ENCODE measurements around the gene CCL27. TPM values are rescaled to one million over a fixed set of nuclear protein-coding genes. Genes with fewer than 3 reads are reported as not detected.

The CCL27 gene
- total and polyA plus RNA-seq, 5 donors: 0.18 to 0.46 TPM; not detected in 3

- Histone ChIP-seq H3K27me3 (ENCODE audit: control insufficient read depth, insufficient read depth) (no peaks in the 10 kb centered on the region), H3K27ac (ENCODE audit: low read length) (no peak overlapping the region), H3K4me1 (ENCODE audit: control insufficient read depth, insufficient read depth, low read length) (no peaks in the 10 kb centered on the region), H3K4me3 (ENCODE audit: low read length) (no peak overlapping the region), H3K9me3 (ENCODE audit: control insufficient read depth, low read length) (no peaks in the 10 kb centered on the region)
- no peak for ATAC-seq
- peak in 1 of 3 donors; percentile 50 for DNase-seq
- intact Hi-C loops (cut with DNase I): loop anchor here in 1 of 4 donors (10.0 kb wide), 1 partner anchor 69 kb away; no protein-coding TSS in a partner anchor
- 91% methylated on average over 14 of the region's 14 CpGs for WGBS
Observed at GRCh38 chr9:34635556-34635955, 26.9 kb downstream of the CCL27 start.

GRCh38 chr9:34634551-34635248 is 27.8 kb downstream of the CCL27 start:
- ATAC-seq: no peak
- H3K4me3 ChIP-seq (ENCODE audit: low read length): no peak overlapping the region
- H3K4me1 ChIP-seq (ENCODE audit: control insufficient read depth, insufficient read depth, low read length): no peaks in the 10 kb centered on the region
- no peak overlapping the region for H3K27ac ChIP-seq (ENCODE audit: low read length)
- WGBS: 70% methylated on average over 3 of the region's 3 CpGs
- intact Hi-C loops (cut with DNase I): loop anchor here in 1 of 4 donors (10.0 kb wide), 1 partner anchor 70 kb away; no protein-coding TSS in a partner anchor
- DNase-seq: no peak
- H3K27me3 ChIP-seq (ENCODE audit: control insufficient read depth, insufficient read depth): no peaks in the 10 kb centered on the region
- H3K9me3 ChIP-seq (ENCODE audit: control insufficient read depth, low read length): no peaks in the 10 kb centered on the region

GRCh38 chr9:34633851-34634550 is 28.5 kb downstream of the CCL27 start:
- H3K27ac ChIP-seq (ENCODE audit: low read length): no peak overlapping the region
- WGBS: 28% methylated on average over 3 of the region's 3 CpGs
- no peaks in the 10 kb centered on the region for H3K27me3 ChIP-seq (ENCODE audit: control insufficient read depth, insufficient read depth)
- peak; percentile 24 for ATAC-seq
- no peak overlapping the region for H3K4me3 ChIP-seq (ENCODE audit: low read length)
- H3K4me1 ChIP-seq (ENCODE audit: control insufficient read depth, insufficient read depth, low read length): no peaks in the 10 kb centered on the region
- intact Hi-C loops (cut with DNase I): loop anchor here in 1 of 4 donors (10.0 kb wide), 1 partner anchor 71 kb away; no protein-coding TSS in a partner anchor
- peak; percentile 60 to 81 (median 81) for DNase-seq
- H3K9me3 ChIP-seq (ENCODE audit: control insufficient read depth, low read length): no peaks in the 10 kb centered on the region

- DNase-seq (no peak), ATAC-seq (no peak)
- intact Hi-C loops (cut with DNase I): loop anchor here in 1 of 4 donors (10.0 kb wide), 1 partner anchor 72 kb away; no protein-coding TSS in a partner anchor
- Histone ChIP-seq H3K4me3 (ENCODE audit: low read length) (no peak overlapping the region), H3K4me1 (ENCODE audit: control insufficient read depth, insufficient read depth, low read length) (no peaks in the 10 kb centered on the region), H3K27me3 (ENCODE audit: control insufficient read depth, insufficient read depth) (no peaks in the 10 kb centered on the region), H3K9me3 (ENCODE audit: control insufficient read depth, low read length) (no peaks in the 10 kb centered on the region), H3K27ac (ENCODE audit: low read length) (no peak overlapping the region)
- 44% methylated on average over 5 of the region's 5 CpGs for WGBS
Observed at GRCh38 chr9:34633166-34633565, 29.3 kb downstream of the CCL27 start.

GRCh38 chr9:34630402-34631154 is 31.9 kb downstream of the CCL27 start:
- 38% methylated on average over 5 of the region's 5 CpGs for WGBS
- Histone ChIP-seq H3K4me3 (ENCODE audit: low read length) (no peak overlapping the region), H3K27ac (ENCODE audit: low read length) (no peak overlapping the region), H3K27me3 (ENCODE audit: control insufficient read depth, insufficient read depth) (no peaks in the 10 kb centered on the region), H3K4me1 (ENCODE audit: control insufficient read depth, insufficient read depth, low read length) (no peaks in the 10 kb centered on the region), H3K9me3 (ENCODE audit: control insufficient read depth, low read length) (no peaks in the 10 kb centered on the region)
- ATAC-seq (no peak), DNase-seq (no peak)
- intact Hi-C loops (cut with DNase I): loop anchor here in 1 of 4 donors (10.0 kb wide), 1 partner anchor 74 kb away; no protein-coding TSS in a partner anchor

GRCh38 chr9:34629491-34629808 is 33.0 kb downstream of the CCL27 start:
- no peaks in the 10 kb centered on the region for H3K4me1 ChIP-seq (ENCODE audit: control insufficient read depth, insufficient read depth, low read length)
- 29% methylated on average over 5 of the region's 5 CpGs for WGBS
- H3K9me3 ChIP-seq (ENCODE audit: control insufficient read depth, low read length): no peaks in the 10 kb centered on the region
- intact Hi-C loops (cut with DNase I): no loop called here
- no peak overlapping the region for H3K27ac ChIP-seq (ENCODE audit: low read length)
- ATAC-seq (no peak), DNase-seq (no peak)
- no peaks in the 10 kb centered on the region for H3K27me3 ChIP-seq (ENCODE audit: control insufficient read depth, insufficient read depth)
- no peak overlapping the region for H3K4me3 ChIP-seq (ENCODE audit: low read length)

GRCh38 chr9:34628656-34629490 is 33.6 kb downstream of the CCL27 start, which contains the start of gene ARID3C:
TSS of gene ARID3C (minus strand) at chr9:34629066. CDS start at chr9:34628014, 1,052 bp downstream.
- peak in 2 of 3 donors; percentile 69 for DNase-seq
- H3K4me3 ChIP-seq (ENCODE audit: low read length): peak within 1 kb of the TSS; percentile 57
- intact Hi-C loops (cut with DNase I): no loop called here
- H3K27ac ChIP-seq (ENCODE audit: low read length): no peak within 1 kb of the TSS
- no peaks in the 10 kb centered on the region for H3K9me3 ChIP-seq (ENCODE audit: control insufficient read depth, low read length)
- no peaks in the 10 kb centered on the region for H3K27me3 ChIP-seq (ENCODE audit: control insufficient read depth, insufficient read depth)
- WGBS: under 1% methylated on average over 68 of the region's 69 CpGs
- no peaks in the 10 kb centered on the region for H3K4me1 ChIP-seq (ENCODE audit: control insufficient read depth, insufficient read depth, low read length)
- peak; percentile 52 to 63 for ATAC-seq

GRCh38 chr9:34627716-34628655 is 34.5 kb downstream of the CCL27 start:
- Histone ChIP-seq H3K4me1 (ENCODE audit: control insufficient read depth, insufficient read depth, low read length) (no peaks in the 10 kb centered on the region), H3K9me3 (ENCODE audit: control insufficient read depth, low read length) (no peaks in the 10 kb centered on the region), H3K27me3 (ENCODE audit: control insufficient read depth, insufficient read depth) (no peaks in the 10 kb centered on the region), H3K27ac (ENCODE audit: low read length) (no peak overlapping the region), H3K4me3 (ENCODE audit: low read length) (peak overlapping the region; percentile 57)
- DNase-seq (no peak), ATAC-seq (no peak)
- 38% methylated on average over 20 of the region's 20 CpGs for WGBS
- intact Hi-C loops (cut with DNase I): no loop called here

GRCh38 chr9:34625186-34625486 is 37.3 kb downstream of the CCL27 start:
- no peak overlapping the region for H3K4me3 ChIP-seq (ENCODE audit: low read length)
- H3K27me3 ChIP-seq (ENCODE audit: control insufficient read depth, insufficient read depth): no peaks in the 10 kb centered on the region
- intact Hi-C loops (cut with DNase I): no loop called here
- no peaks in the 10 kb centered on the region for H3K9me3 ChIP-seq (ENCODE audit: control insufficient read depth, low read length)
- no peak for DNase-seq
- no peak for ATAC-seq
- WGBS: 65% methylated on average over 3 of the region's 3 CpGs
- peaks cover 2% of the 10 kb centered on the region for H3K4me1 ChIP-seq (ENCODE audit: control insufficient read depth, insufficient read depth, low read length)
- no peak overlapping the region for H3K27ac ChIP-seq (ENCODE audit: low read length)
